ENCODE results near the gene NAIP.
"Not testable (repeated sequence)": the region's sequence is repeated elsewhere in the genome, so short reads cannot be mapped to it uniquely, and the experiment has no call there.

DNA sequence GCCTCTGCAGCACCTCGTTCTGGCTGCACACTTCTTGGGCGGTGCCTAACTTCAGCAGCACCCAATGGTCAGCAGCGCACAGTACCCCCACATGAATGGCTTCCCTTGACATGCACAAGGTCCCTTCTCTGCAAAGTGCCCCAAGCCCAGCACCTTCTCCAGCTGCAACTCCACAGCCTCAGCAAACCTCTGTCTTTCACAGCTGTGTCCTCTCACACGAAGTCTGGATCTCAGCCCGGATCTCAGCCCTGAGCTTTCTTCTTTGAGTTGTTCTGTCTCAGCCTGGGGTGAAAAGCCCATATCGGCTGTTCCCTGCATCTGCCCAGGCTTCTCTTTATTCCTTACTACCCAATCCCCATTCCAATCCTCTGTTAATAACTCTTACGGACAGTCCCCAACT lies 57.9 kb downstream of the NAIP start:
- not testable (repeated sequence) for TF ChIP-seq POLR2A (IDR thresholded peaks at IDR 0.05; ENCODE audit: low read depth, low read length); TAF1 (IDR thresholded peaks at IDR 0.05; ENCODE audit: low read depth, low read length); POLR2AphosphoS5 (IDR thresholded peaks at IDR 0.05; ENCODE audit: low read depth, low read length); SPI1 (IDR thresholded peaks at IDR 0.05; ENCODE audit: low read depth, low read length); POU2F2 (IDR thresholded peaks at IDR 0.05; ENCODE audit: low read depth, low read length); PAX5 (IDR thresholded peaks at IDR 0.05; ENCODE audit: insufficient read depth, low read length, severe bottlenecking)

Measured in GM12891 (cell line).